Amniotic stem cell (primary cell): ENCODE results near the gene CNNM2.
"Not testable (repeated sequence)": the region's sequence is repeated elsewhere in the genome, so short reads cannot be mapped to it uniquely, and the experiment has no call there.

Experiments used
- DNase-seq: peaks from one replicate; lab custom pipeline; 2025; lab: John Stamatoyannopoulos, UW

Gene CNNM2

GRCh38 chr10:103110407-103110806 lies 192.3 kb downstream of the CNNM2 start:
- no peak for DNase-seq

GRCh38 chr10:103111031-103111917 lies 193.2 kb downstream of the CNNM2 start:
- DNase-seq, result no peak

GRCh38 chr10:103111918-103112877 lies 194.1 kb downstream of the CNNM2 start:
- DNase-seq, result no peak

DNA sequence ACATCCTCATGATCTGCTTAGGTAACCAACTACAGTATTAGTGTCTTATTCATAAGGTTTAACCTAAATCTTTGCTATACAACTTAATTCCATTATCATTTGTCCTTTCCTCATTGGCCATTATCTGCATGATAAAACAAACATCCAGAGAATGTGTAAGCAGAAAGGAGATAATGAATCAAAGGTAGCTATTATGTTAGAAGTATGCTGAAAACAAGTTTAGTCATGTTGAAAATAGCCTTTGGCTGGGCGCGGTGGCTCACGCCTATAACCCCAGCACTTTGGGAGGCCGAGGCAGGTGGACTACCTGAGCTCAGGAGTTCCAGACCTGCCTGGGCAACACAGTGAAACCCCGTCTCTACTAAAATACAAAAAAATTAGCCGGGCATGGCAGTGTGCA lies 196.8 kb downstream of the CNNM2 start:
- DNase-seq, result no peak

DNA sequence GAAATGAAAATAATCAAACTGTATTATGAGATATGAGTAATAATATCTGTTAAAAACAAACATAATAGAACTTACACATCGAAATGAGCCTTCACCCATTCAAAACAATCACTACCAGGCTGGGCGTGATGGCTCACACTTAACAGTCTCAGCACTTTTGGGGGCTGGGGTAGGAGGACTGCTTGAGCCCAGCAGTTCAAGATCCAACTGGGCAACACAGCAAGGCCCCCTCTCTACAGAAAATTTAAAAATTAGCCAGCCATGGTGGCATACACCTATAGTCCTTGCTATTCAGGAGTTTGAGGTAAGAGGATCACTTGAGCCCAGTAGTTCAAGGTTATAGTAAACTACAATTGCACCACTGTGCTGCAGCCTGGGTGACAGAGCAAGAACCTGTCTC lies 199.2 kb downstream of the CNNM2 start:
- DNase-seq, result no peak

- DNase-seq, result no peak
Observed at GRCh38 chr10:103120546-103120945, 202.5 kb downstream of the CNNM2 start.

- DNase-seq, result no peak
Observed at GRCh38 chr10:103120977-103121735, 203.1 kb downstream of the CNNM2 start.

DNA sequence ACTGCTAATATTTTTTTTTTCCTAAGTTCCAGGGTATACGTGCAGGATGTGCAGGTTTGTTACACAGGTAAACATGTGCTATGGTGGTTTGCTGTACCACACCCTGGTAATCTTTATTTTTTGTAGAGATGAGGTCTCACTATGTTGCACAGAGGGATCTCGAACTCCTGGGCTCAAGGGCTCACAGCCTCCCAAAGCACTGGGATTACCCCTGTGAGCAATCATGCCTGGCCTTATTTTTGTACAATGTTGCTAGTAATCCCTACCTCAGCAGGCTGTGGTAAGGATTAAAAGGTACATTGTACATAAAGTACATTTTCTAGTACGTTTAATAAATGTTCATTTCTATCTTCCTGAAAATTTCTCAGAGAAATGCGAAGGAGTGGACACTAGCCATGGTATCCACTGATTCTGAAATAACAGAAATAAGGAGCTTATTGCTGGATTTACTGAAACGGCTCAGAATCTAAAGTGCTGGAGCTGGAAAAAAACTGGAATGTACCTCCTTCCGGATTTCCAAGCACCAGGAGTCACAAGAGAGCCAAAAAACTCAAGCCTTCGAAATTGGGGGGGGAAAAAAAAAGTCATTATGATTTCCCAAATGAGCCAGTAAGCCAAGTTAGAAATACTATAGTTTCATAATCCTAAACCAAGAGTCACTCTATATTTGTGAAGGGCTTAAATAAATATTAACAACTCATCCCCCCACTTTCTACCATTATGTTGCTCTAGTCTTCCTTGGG lies 205.4 kb downstream of the CNNM2 start:
- DNase-seq, result no peak

GRCh38 chr10:103124420-103125096 lies 206.5 kb downstream of the CNNM2 start:
- DNase-seq, result no peak

GRCh38 chr10:103125323-103126267 lies 207.5 kb downstream of the CNNM2 start:
- DNase-seq, result no peak

GRCh38 chr10:103127241-103127640 lies 209.1 kb downstream of the CNNM2 start:
- no peak for DNase-seq

GRCh38 chr10:103130180-103130579 lies 212.1 kb downstream of the CNNM2 start:
- DNase-seq, result not testable (repeated sequence)

- no peak for DNase-seq
Observed at GRCh38 chr10:103130910-103131309, 212.8 kb downstream of the CNNM2 start.

DNA sequence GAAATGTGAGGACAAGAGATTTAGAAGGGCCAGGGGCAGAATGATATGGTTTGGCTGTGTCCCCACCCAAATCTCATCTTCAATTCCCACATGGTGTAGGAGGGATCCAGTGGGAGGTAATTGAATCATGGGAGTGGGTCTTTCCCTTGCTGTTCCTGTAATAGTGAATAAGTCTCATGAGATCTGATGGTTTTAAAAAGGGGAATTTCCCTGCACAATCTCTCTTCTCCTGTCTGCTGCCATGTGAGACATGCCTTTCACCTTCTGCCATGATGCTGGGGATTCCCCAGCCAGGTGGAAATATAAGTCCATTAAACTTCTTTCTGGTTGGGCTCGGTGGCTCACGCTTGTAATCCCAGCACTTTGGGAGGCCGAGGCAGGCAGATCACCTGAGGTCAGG lies 217.1 kb downstream of the CNNM2 start:
- not testable (repeated sequence) for DNase-seq

GRCh38 chr10:103139803-103140202 lies 221.7 kb downstream of the CNNM2 start:
- no peak for DNase-seq
